HEK293T (cell line): ENCODE measurements around the gene ANKRD34A.

Experiments
- ARNT ChIP-seq: fragments of 450-650 bp; IDR thresholded peaks from 2 replicates; pipeline ENCODE4 v1.6.1; 2017; ENCODE audit warnings: mild to moderate bottlenecking
- BHLHE40 ChIP-seq: fragments of 450-650 bp; IDR thresholded peaks from 2 replicates; pipeline ENCODE4 v1.6.1; 2016; ENCODE audit warnings: mild to moderate bottlenecking, moderate library complexity, borderline replicate concordance
- CTBP1 ChIP-seq: fragments of 450-650 bp; IDR thresholded peaks from 2 replicates; pipeline ENCODE4 v1.6.1; 2016; ENCODE audit warnings: borderline replicate concordance
- ELF4 ChIP-seq: fragments of 450-650 bp; IDR thresholded peaks from 2 replicates; pipeline ENCODE4 v1.6.1; 2017; ENCODE audit warnings: antibody characterized with exemption
- FOXA1 ChIP-seq: fragments of 450-650 bp; IDR thresholded peaks from 2 replicates; pipeline ENCODE4 v1.6.1; 2016; ENCODE audit warnings: mild to moderate bottlenecking
- FOXK2 ChIP-seq: fragments of 450-650 bp; IDR thresholded peaks from 2 replicates; pipeline ENCODE4 v1.6.1; 2016; ENCODE audit warnings: mild to moderate bottlenecking
- FOXM1 ChIP-seq: fragments of 450-650 bp; IDR thresholded peaks from 2 replicates; pipeline ENCODE4 v1.6.1; 2017; ENCODE audit warnings: mild to moderate bottlenecking, borderline replicate concordance
- HDGF ChIP-seq: fragments of 450-650 bp; IDR thresholded peaks from 2 replicates; pipeline ENCODE4 v1.6.1; 2017; ENCODE audit warnings: antibody characterized with exemption, borderline replicate concordance
- L3MBTL2 ChIP-seq: fragments of 450-650 bp; conservative IDR thresholded peaks from 2 replicates; pipeline ENCODE4 v1.6.1; 2016; ENCODE audit warnings: mild to moderate bottlenecking
- NFRKB ChIP-seq: fragments of 450-650 bp; IDR thresholded peaks from 2 replicates; pipeline ENCODE4 v1.6.1; 2016; ENCODE audit warnings: mild to moderate bottlenecking, moderate library complexity
- PKNOX1 ChIP-seq: fragments of 450-650 bp; IDR thresholded peaks from 2 replicates; pipeline ENCODE4 v1.6.1; 2016
- SP1 ChIP-seq: fragments of 450-650 bp; IDR thresholded peaks from 2 replicates; pipeline ENCODE4 v1.6.1; 2017
- SUZ12 ChIP-seq: fragments of 450-650 bp; IDR thresholded peaks from 2 replicates; pipeline ENCODE4 v1.6.1; 2016; ENCODE audit warnings: mild to moderate bottlenecking
- TARDBP ChIP-seq: fragments of 450-650 bp; IDR thresholded peaks from 2 replicates; pipeline ENCODE4 v1.6.1; 2016

GRCh38 chr1:145978854-145979745 is 14.7 kb upstream of the ANKRD34A start:
- 0 out of 2 replicates have a peak, but pooled peaks have one; percentile 22 for TF ChIP-seq HDGF
- no peak for TF ChIP-seq SUZ12
- TF ChIP-seq SP1 = no peak
- no peak for TF ChIP-seq NFRKB
- TF ChIP-seq BHLHE40 = no peak
- TF ChIP-seq FOXM1 = no peak
- TF ChIP-seq TARDBP = no peak
- no peak for TF ChIP-seq ARNT
- no peak for TF ChIP-seq L3MBTL2
- no peak for TF ChIP-seq FOXK2
- TF ChIP-seq ELF4 = peak; percentile 20; the same call in 1 of the 2 replicates
- TF ChIP-seq CTBP1 = no peak
- no peak for TF ChIP-seq FOXA1
- TF ChIP-seq PKNOX1 = peak; percentile 61
